ENCODE results near the gene SFTPD.
"Not testable (repeated sequence)": the region's sequence is repeated elsewhere in the genome, so short reads cannot be mapped to it uniquely, and the experiment has no call there.

SFTPD gene

GRCh38 chr10:79923669-79924068 is 25.2 kb downstream of the SFTPD start:
- DNase-seq: no peak

GRCh38 chr10:79923145-79923544 is 25.8 kb downstream of the SFTPD start:
- no peak for DNase-seq

- DNase-seq: not testable (repeated sequence)
These were observed 26.9 kb downstream of the SFTPD start for GRCh38 chr10:79922011-79922412.

- DNase-seq: not testable (repeated sequence)
These were observed 33.1 kb downstream of the SFTPD start for GRCh38 chr10:79915838-79916237.

- not testable (repeated sequence) for DNase-seq
These were observed 34.4 kb downstream of the SFTPD start for GRCh38 chr10:79914512-79914911.

GRCh38 chr10:79910836-79911235 is 38.1 kb downstream of the SFTPD start:
- DNase-seq: no peak

- no peak for DNase-seq
These were observed 38.6 kb downstream of the SFTPD start for GRCh38 chr10:79910344-79910743.

- DNase-seq: no peak
These were observed 43.3 kb downstream of the SFTPD start for GRCh38 chr10:79905322-79906314.

GRCh38 chr10:79904671-79905321 is 44.1 kb downstream of the SFTPD start:
- DNase-seq: peak in 1 of 2 experiments; percentile 10

- DNase-seq: not testable (repeated sequence)
These were observed 47.3 kb downstream of the SFTPD start for GRCh38 chr10:79901571-79901970.

GRCh38 chr10:79898597-79899325 is 50.1 kb downstream of the SFTPD start:
- DNase-seq: no peak

- DNase-seq: not testable (repeated sequence)
These were observed 56.0 kb downstream of the SFTPD start for GRCh38 chr10:79892896-79893295.

- DNase-seq: no peak
These were observed 58.4 kb downstream of the SFTPD start for GRCh38 chr10:79890469-79890868.

GRCh38 chr10:79888984-79889383 is 59.9 kb downstream of the SFTPD start:
- DNase-seq: not testable (repeated sequence)
